ENCODE data around the gene PRKCD.

The PRKCD gene

GRCh38 chr3:53183514-53183913 lies 22.5 kb downstream of the PRKCD start:
- no peaks in the 10 kb centered on the region for H3K4me1 ChIP-seq (ENCODE audit: insufficient read depth, low read length, poor library complexity, severe bottlenecking)
- no peak overlapping the region for H3K4me2 ChIP-seq (ENCODE audit: low read depth, low read length, poor library complexity, severe bottlenecking)
- no peaks in the 10 kb centered on the region for H3K9me3 ChIP-seq (ENCODE audit: insufficient read depth, low read depth, low read length)
- H3K9ac ChIP-seq (ENCODE audit: low read depth, low read length, poor library complexity, severe bottlenecking) = no peak overlapping the region
- TF ChIP-seq EZH2phosphoT487 (IDR thresholded peaks at IDR 0.05; ENCODE audit: borderline replicate concordance) (no peak), CTCF (conservative IDR thresholded peaks at IDR 0.05; ENCODE audit: low read length) (no peak)
- H4K20me1 ChIP-seq (ENCODE audit: insufficient read depth, low read length, poor library complexity, severe bottlenecking) = no peaks in the 10 kb centered on the region
- no peaks in the 10 kb centered on the region for H3K27me3 ChIP-seq (ENCODE audit: insufficient read depth, low read length, poor library complexity, severe bottlenecking)
- H3K4me3 ChIP-seq (ENCODE audit: low read length, poor library complexity, severe bottlenecking) = no peak overlapping the region
- no peaks in the 10 kb centered on the region for H3K79me2 ChIP-seq (ENCODE audit: insufficient read depth, low read length)
- no peak overlapping the region for H2AFZ ChIP-seq (ENCODE audit: low read length)
- no peaks in the 10 kb centered on the region for H3K9me2 ChIP-seq (replicated peaks; ENCODE audit: low read depth, low read length)
- peaks cover 11% of the 10 kb centered on the region; the same call in 1 of the 2 replicates for H3K36me3 ChIP-seq (ENCODE audit: insufficient read depth, low read length)
- no peaks in the 10 kb centered on the region for H3F3A ChIP-seq (ENCODE audit: low read depth)

- no peak overlapping the region for H2AFZ ChIP-seq (ENCODE audit: low read length)
- H3K4me2 ChIP-seq (ENCODE audit: low read depth, low read length, poor library complexity, severe bottlenecking) = no peak overlapping the region
- H3K27me3 ChIP-seq (ENCODE audit: insufficient read depth, low read length, poor library complexity, severe bottlenecking) = no peaks in the 10 kb centered on the region
- TF ChIP-seq CTCF (conservative IDR thresholded peaks at IDR 0.05; ENCODE audit: low read length) = no peak
- TF ChIP-seq EZH2phosphoT487 (IDR thresholded peaks at IDR 0.05; ENCODE audit: borderline replicate concordance) = no peak
- H3K36me3 ChIP-seq (ENCODE audit: insufficient read depth, low read length) = peaks cover 11% of the 10 kb centered on the region; the same call in 1 of the 2 replicates
- H4K20me1 ChIP-seq (ENCODE audit: insufficient read depth, low read length, poor library complexity, severe bottlenecking) = no peaks in the 10 kb centered on the region
- no peaks in the 10 kb centered on the region for H3K4me1 ChIP-seq (ENCODE audit: insufficient read depth, low read length, poor library complexity, severe bottlenecking)
- H3K9me2 ChIP-seq (replicated peaks; ENCODE audit: low read depth, low read length) = no peaks in the 10 kb centered on the region
- no peaks in the 10 kb centered on the region for H3F3A ChIP-seq (ENCODE audit: low read depth)
- H3K4me3 ChIP-seq (ENCODE audit: low read length, poor library complexity, severe bottlenecking) = no peak overlapping the region
- no peaks in the 10 kb centered on the region for H3K79me2 ChIP-seq (ENCODE audit: insufficient read depth, low read length)
- H3K9ac ChIP-seq (ENCODE audit: low read depth, low read length, poor library complexity, severe bottlenecking) = no peak overlapping the region
- H3K9me3 ChIP-seq (ENCODE audit: insufficient read depth, low read depth, low read length) = no peaks in the 10 kb centered on the region
Observed at GRCh38 chr3:53184701-53185100, 23.7 kb downstream of the PRKCD start.

GRCh38 chr3:53185761-53186465 lies 24.9 kb downstream of the PRKCD start:
- Histone ChIP-seq H3F3A (ENCODE audit: low read depth) (no peaks in the 10 kb centered on the region), H3K36me3 (ENCODE audit: insufficient read depth, low read length) (peaks cover 11% of the 10 kb centered on the region; the same call in 1 of the 2 replicates), H3K79me2 (ENCODE audit: insufficient read depth, low read length) (no peaks in the 10 kb centered on the region), H3K9me2 (replicated peaks; ENCODE audit: low read depth, low read length) (no peaks in the 10 kb centered on the region), H3K9ac (ENCODE audit: low read depth, low read length, poor library complexity, severe bottlenecking) (no peak overlapping the region), H2AFZ (ENCODE audit: low read length) (no peak overlapping the region), H3K27me3 (ENCODE audit: insufficient read depth, low read length, poor library complexity, severe bottlenecking) (no peaks in the 10 kb centered on the region), H3K9me3 (ENCODE audit: insufficient read depth, low read depth, low read length) (no peaks in the 10 kb centered on the region), H3K4me3 (ENCODE audit: low read length, poor library complexity, severe bottlenecking) (no peak overlapping the region), H4K20me1 (ENCODE audit: insufficient read depth, low read length, poor library complexity, severe bottlenecking) (no peaks in the 10 kb centered on the region), H3K4me1 (ENCODE audit: insufficient read depth, low read length, poor library complexity, severe bottlenecking) (no peaks in the 10 kb centered on the region), H3K4me2 (ENCODE audit: low read depth, low read length, poor library complexity, severe bottlenecking) (no peak overlapping the region)
- TF ChIP-seq CTCF (conservative IDR thresholded peaks at IDR 0.05; ENCODE audit: low read length) = no peak
- no peak for TF ChIP-seq EZH2phosphoT487 (IDR thresholded peaks at IDR 0.05; ENCODE audit: borderline replicate concordance)

Data from Loucy (cell line).